Thoracic aorta (tissue), 2 donors: ENCODE measurements around the gene NECTIN1. TPM values are rescaled to one million over a fixed set of nuclear protein-coding genes. Genes with fewer than 3 reads are reported as not detected.

Experiments
- ATAC-seq: fragments of 150-250 bp; one replicate; pipeline ENCODE4 v1.8.0; 2017; ENCODE audit warnings: low read depth; ENCODE audit not compliant: insufficient number of reproducible peaks, low FRiP score
- DNase-seq: peaks from one replicate; pipeline ENCODE4 v3.0.0-alpha.2; 2020; ENCODE audit warnings: low spot score
- H3K27ac ChIP-seq, 2 donors: fragments of 200-600 bp; sonication (generic); 1 replicate in 1 of 2; 2 replicates in 1 of 2; pipeline ENCODE4 v1.5.1; 2016; ENCODE audit warnings: mild to moderate bottlenecking in 2 of 2, moderate library complexity in 2 of 2
- H3K27me3 ChIP-seq: fragments of 200-600 bp; sonication (generic); replicated peaks from 2 replicates; pipeline ENCODE4 v1.6.0; 2016; ENCODE audit warnings: mild to moderate bottlenecking; ENCODE audit not compliant: insufficient read depth
- H3K36me3 ChIP-seq: fragments of 200-600 bp; sonication (generic); one replicate; pipeline ENCODE4 v1.5.1; 2016
- H3K4me1 ChIP-seq, 2 donors: fragments of 200-600 bp; sonication (generic); 1 replicate in 1 of 2; 2 replicates in 1 of 2; pipeline versions ENCODE4 v1.5.1 to v1.6.0; 2016; ENCODE audit warnings: low read depth in 2 of 2, mild to moderate bottlenecking in 1 of 2; ENCODE audit not compliant: control insufficient read depth in 1 of 2
- H3K4me3 ChIP-seq: fragments of 200-600 bp; sonication (generic); 2 replicates; pipeline ENCODE4 v1.5.1; 2016; ENCODE audit warnings: mild to moderate bottlenecking
- H3K9me3 ChIP-seq: fragments of 200-600 bp; sonication (generic); 2 replicates; pipeline ENCODE4 v1.5.1; 2016
- total RNA-seq, 2 donors: library from RNA; depleted of rRNA; stranded (reverse); fragments of >200 nt; gene quantifications; one replicate each; pipeline versions ENCODE4 v1.1.0 to v1.2.3, GENCODE V29; 2016
- TF ChIP-seq, protein P1 (sequence below): fragments of 200-600 bp; sonication (generic); IDR thresholded peaks from one replicate; pipeline ENCODE4 v1.5.1; 2019; ENCODE audit warnings: antibody characterized with exemption

NECTIN1 gene, protein sequence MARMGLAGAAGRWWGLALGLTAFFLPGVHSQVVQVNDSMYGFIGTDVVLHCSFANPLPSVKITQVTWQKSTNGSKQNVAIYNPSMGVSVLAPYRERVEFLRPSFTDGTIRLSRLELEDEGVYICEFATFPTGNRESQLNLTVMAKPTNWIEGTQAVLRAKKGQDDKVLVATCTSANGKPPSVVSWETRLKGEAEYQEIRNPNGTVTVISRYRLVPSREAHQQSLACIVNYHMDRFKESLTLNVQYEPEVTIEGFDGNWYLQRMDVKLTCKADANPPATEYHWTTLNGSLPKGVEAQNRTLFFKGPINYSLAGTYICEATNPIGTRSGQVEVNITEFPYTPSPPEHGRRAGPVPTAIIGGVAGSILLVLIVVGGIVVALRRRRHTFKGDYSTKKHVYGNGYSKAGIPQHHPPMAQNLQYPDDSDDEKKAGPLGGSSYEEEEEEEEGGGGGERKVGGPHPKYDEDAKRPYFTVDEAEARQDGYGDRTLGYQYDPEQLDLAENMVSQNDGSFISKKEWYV
- 1 to 10 TPM; 4.2 to 4.4 TPM for total RNA-seq

DNA sequence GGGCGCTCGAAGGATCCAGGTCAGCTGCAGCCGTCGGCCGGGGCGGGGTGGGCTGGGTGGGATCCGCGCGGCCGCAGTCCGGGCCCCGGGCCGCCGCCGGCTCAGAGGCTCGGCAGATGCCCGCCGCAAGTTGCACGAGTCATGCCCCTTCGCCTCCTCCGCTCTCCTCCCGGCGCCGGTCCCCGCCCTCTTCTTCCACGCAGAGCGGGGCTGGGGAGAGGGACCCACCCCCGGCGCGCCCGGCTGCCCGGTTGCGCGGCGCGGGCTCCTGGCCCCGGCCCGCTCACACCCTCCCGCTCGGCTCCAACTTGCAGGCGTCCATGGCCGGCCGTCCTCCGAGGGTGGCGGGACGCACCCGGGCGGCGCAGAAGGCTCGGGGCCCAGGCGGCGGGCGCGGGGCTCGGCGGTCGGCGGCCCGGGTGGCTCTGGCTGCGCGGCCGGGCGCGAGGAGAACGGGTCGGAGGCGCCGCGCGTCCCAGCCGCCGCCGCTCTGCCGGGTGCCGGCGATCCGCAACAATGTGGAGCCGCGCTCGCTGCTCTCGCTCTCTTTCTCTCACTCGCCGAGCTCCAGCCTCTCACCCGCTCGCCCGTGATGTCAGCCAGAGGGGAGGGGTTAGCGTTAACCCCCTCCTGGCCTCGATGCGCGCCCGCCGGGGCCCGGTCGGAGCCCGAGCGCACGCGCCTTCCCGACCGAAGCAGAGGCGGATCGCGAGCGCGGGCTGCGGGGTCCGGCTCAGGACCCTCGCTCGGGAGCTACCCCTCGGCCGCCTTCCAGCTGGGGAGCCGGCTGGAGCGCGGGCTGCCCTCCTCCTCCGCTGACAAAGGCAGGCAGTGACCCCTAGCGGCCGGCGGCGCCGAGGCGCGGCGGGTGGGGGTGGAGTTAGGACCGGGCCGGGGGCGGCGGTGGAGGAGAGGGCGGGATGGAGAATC lies at the start of gene NECTIN1:
Gene NECTIN1 (minus strand): TSS at position 550 of the 930 bp plus-strand sequence. CDS start 647 bp downstream, outside the sequence.
- Histone ChIP-seq H3K27me3 (no peaks in the 10 kb centered on the region), H3K9me3 (no peaks in the 10 kb centered on the region), H3K4me3 (peak within 1 kb of the TSS; percentile 80), H3K36me3 (no peaks in the 10 kb centered on the region), H3K4me1 (peaks cover 12 to 30% of the 10 kb centered on the region in 2 donors), H3K27ac (peak within 1 kb of the TSS; percentile 55 to 66)
- ATAC-seq (peak; percentile 72), DNase-seq (peak; percentile 38)
- TF ChIP-seq, protein P1, sequence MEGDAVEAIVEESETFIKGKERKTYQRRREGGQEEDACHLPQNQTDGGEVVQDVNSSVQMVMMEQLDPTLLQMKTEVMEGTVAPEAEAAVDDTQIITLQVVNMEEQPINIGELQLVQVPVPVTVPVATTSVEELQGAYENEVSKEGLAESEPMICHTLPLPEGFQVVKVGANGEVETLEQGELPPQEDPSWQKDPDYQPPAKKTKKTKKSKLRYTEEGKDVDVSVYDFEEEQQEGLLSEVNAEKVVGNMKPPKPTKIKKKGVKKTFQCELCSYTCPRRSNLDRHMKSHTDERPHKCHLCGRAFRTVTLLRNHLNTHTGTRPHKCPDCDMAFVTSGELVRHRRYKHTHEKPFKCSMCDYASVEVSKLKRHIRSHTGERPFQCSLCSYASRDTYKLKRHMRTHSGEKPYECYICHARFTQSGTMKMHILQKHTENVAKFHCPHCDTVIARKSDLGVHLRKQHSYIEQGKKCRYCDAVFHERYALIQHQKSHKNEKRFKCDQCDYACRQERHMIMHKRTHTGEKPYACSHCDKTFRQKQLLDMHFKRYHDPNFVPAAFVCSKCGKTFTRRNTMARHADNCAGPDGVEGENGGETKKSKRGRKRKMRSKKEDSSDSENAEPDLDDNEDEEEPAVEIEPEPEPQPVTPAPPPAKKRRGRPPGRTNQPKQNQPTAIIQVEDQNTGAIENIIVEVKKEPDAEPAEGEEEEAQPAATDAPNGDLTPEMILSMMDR, result peak; percentile 96

DNA sequence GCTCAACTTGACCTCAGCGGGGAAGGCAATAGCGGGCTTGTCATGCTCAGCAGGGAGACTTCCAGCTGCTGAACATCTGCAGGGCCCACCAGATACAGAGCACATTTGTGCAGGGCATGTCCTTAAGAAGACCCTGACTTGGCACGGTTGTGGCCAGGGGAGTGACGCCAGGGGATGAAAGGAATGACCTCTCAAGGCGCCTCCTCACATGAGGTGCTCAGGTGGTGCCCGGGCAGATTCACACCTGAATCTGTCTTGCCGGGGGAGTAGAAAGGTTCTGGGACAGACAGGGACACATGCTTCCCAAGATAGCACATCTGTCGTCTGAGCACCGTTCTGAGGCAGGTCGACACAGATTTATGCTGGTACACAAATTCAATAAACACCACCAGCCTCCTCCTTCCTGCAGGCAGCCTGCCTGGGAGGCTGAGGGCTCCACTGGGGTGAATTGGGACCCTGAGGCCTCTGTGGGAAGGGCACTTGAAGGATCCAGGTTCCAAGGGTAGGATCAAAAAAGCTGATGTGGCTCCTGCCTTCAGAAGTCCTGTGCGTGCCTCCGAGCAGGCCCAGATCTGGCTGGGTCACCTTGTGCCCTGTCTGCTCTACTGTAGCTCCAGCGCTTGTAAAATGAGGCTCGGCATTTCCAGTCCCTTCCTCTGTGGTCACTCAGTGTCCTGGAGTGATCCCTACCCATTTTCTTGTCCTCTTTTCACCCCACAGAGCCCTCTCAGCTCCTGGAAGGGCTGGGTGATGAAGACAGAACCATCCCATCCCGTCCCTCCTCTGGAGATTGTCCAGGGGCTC lies 49.6 kb upstream of the NECTIN1 start:
- Histone ChIP-seq H3K27me3 (no peaks in the 10 kb centered on the region), H3K4me3 (no peak overlapping the region), H3K27ac (no peak overlapping the region), H3K36me3 (no peaks in the 10 kb centered on the region), H3K9me3 (no peaks in the 10 kb centered on the region), H3K4me1 (peaks cover 6 to 14% of the 10 kb centered on the region in 2 donors)
- TF ChIP-seq, protein P1, result no peak
- DNase-seq, result no peak
- ATAC-seq, result no peak

DNA sequence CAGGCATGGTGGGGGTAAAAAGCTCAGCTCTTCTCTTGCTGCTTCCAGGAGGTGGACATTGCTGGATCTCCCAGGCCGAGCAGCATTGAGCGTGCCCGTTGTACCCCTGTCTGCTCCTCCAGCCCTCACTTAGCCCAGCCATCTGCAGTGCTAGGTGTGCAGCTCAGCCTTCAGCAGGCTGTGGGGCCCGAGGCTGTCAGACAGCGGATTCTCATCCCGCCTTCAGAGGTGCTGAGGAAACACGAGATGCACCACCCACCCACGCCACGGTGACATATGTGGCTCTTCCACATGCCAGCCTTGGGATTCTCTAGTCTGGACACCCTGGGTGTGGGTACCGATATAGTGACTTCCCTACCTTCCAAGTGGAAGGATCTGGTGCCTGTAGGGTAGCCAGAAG lies 48.9 kb upstream of the NECTIN1 start:
- DNase-seq (no peak), ATAC-seq (no peak)
- Histone ChIP-seq H3K4me1 (peaks cover 5 to 13% of the 10 kb centered on the region in 2 donors), H3K27me3 (no peaks in the 10 kb centered on the region), H3K9me3 (no peaks in the 10 kb centered on the region), H3K4me3 (no peak overlapping the region), H3K27ac (no peak overlapping the region), H3K36me3 (no peaks in the 10 kb centered on the region)
- TF ChIP-seq, protein P1, result no peak

DNA sequence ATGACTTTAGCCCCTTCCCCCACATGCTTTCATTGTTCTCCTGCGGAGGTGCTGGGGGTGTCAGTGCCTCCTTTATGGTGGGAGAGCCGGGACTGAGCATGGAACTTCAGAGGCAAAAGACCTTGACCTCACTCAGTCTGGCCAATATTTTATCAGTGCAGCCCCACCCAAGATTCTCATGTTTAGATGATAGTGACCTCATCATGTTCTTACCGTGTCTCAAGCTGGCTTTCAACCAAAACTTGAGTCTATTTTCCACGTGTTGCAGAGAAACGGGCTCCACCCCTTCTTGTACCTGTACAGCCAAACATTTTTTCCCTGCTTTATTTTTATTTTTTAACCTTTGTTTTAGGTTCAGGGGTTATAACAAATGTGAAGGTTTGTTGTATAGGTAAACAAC lies 47.7 kb upstream of the NECTIN1 start:
- Histone ChIP-seq H3K27me3 (no peaks in the 10 kb centered on the region), H3K4me3 (no peak overlapping the region), H3K4me1 (peaks cover 0 to 7% of the 10 kb centered on the region in 2 donors), H3K9me3 (no peaks in the 10 kb centered on the region), H3K27ac (no peak overlapping the region), H3K36me3 (no peaks in the 10 kb centered on the region)
- TF ChIP-seq, protein P1, result no peak
- ATAC-seq (no peak), DNase-seq (no peak)
